ENCODE data around the gene LMF1.

GRCh38 chr16:845351-845745 lies 125.4 kb downstream of the LMF1 start:
- no peak for TF ChIP-seq ATF7 (IDR thresholded peaks at IDR 0.05)
- no peak for TF ChIP-seq ATF7 (CRISPR knock-in tag; IDR thresholded peaks at IDR 0.05)
- no peak for TF ChIP-seq SP1 (IDR thresholded peaks at IDR 0.05)
- no peak for TF ChIP-seq SP1 (CRISPR knock-in tag; IDR thresholded peaks at IDR 0.05)
- TF ChIP-seq SAFB2 (CRISPR knock-in tag; IDR thresholded peaks at IDR 0.05; ENCODE audit: borderline replicate concordance, low read depth) = no peak
- no peak for TF ChIP-seq HDAC6 (IDR thresholded peaks at IDR 0.05; ENCODE audit: low read depth, low read length)
- TF ChIP-seq FOSL2 (CRISPR knock-in tag; IDR thresholded peaks at IDR 0.05) = no peak
- TF ChIP-seq CREBL2 (CRISPR knock-in tag; IDR thresholded peaks at IDR 0.05; ENCODE audit: borderline replicate concordance) = no peak
- TF ChIP-seq GMEB2 (CRISPR knock-in tag; IDR thresholded peaks at IDR 0.05; ENCODE audit: low read depth) = no peak
- no peak for TF ChIP-seq RBM22 (optimal IDR thresholded peaks at IDR 0.05; ENCODE audit: low read length)

All from HepG2 (cell line).